Common myeloid progenitor, CD34-positive (primary cell): ENCODE results near the gene B3GALT5.

ENCODE experiments used
- CTCF ChIA-PET: fragments of 350-600 bp; sonication (Branson Sonifier 250); formaldehyde crosslinking; loops from one replicate; lab custom pipeline; 2021; ENCODE audit warnings: antibody characterized with exemption; lab: Charles Lee
- POLR2A ChIA-PET: fragments of 350-600 bp; sonication (Branson Sonifier 250); formaldehyde crosslinking; loops from one replicate; lab custom pipeline; 2021; ENCODE audit warnings: antibody characterized with exemption; lab: Charles Lee
- DNase-seq, 3 donors: peaks; one replicate each; pipeline versions ENCODE4 v3.0.0 to v3.0.0-alpha.2; 2013
- H3K27ac ChIP-seq, 2 experiments: 1 replicate in 1 of 2; 2 replicates in 1 of 2; pipeline ENCODE4 v1.7.0; 2013; ENCODE audit warnings: inconsistent platforms in 2 of 2, low read length in 2 of 2, mild to moderate bottlenecking in 2 of 2, low read depth in 1 of 2, moderate library complexity in 1 of 2; ENCODE audit not compliant: severe bottlenecking in 2 of 2, insufficient read depth in 1 of 2, poor library complexity in 1 of 2
- H3K27me3 ChIP-seq, 5 experiments: replicated peaks in 2 of 5; 1 replicate in 3 of 5; 2 replicates in 2 of 5; pipeline versions ENCODE4 v1.6.1 to v1.7.0; 2013; ENCODE audit warnings: low read length in 4 of 5, mild to moderate bottlenecking in 2 of 5, moderate library complexity in 2 of 5, inconsistent platforms in 1 of 5; ENCODE audit not compliant: insufficient read depth in 5 of 5, control insufficient read depth in 4 of 5
- H3K36me3 ChIP-seq, 4 experiments: 1 replicate in 2 of 4; 2 replicates in 2 of 4; pipeline versions ENCODE4 v1.6.1 to v1.7.0; 2013; ENCODE audit warnings: low read length in 3 of 4, control low read depth in 1 of 4, mild to moderate bottlenecking in 1 of 4; ENCODE audit not compliant: control insufficient read depth in 4 of 4, insufficient read depth in 4 of 4
- H3K4me1 ChIP-seq, 4 experiments: 1 replicate in 3 of 4; 2 replicates in 1 of 4; pipeline versions ENCODE4 v1.6.1 to v1.7.1; 2013; ENCODE audit warnings: low read length in 3 of 4, mild to moderate bottlenecking in 3 of 4, control low read depth in 1 of 4, inconsistent platforms in 1 of 4, moderate library complexity in 1 of 4; ENCODE audit not compliant: control insufficient read depth in 4 of 4, insufficient read depth in 4 of 4; ENCODE audit errors: control extremely low read depth in 1 of 4
- H3K4me3 ChIP-seq, 7 experiments: 1 replicate in 4 of 7; 2 replicates in 3 of 7; pipeline versions ENCODE4 v1.5.1 to v1.7.0; 2013; ENCODE audit warnings: mild to moderate bottlenecking in 7 of 7, low read length in 6 of 7, moderate library complexity in 6 of 7, inconsistent platforms in 2 of 7, low read depth in 2 of 7, control low read depth in 1 of 7; ENCODE audit not compliant: insufficient read depth in 4 of 7, control insufficient read depth in 1 of 7; ENCODE audit errors: extremely low read depth in 1 of 7
- H3K9me3 ChIP-seq, 5 experiments: 1 replicate in 4 of 5; 2 replicates in 1 of 5; pipeline versions ENCODE4 v1.6.1 to v1.7.1; 2013; ENCODE audit warnings: low read length in 4 of 5, mild to moderate bottlenecking in 2 of 5, inconsistent platforms in 1 of 5, low read depth in 1 of 5, moderate library complexity in 1 of 5; ENCODE audit not compliant: control insufficient read depth in 4 of 5, insufficient read depth in 2 of 5; ENCODE audit errors: control extremely low read depth in 1 of 5
- WGBS: methylation state at CpG from one replicate; pipeline ENCODE4 v1.1.5; 2013; ENCODE audit not compliant: insufficient coverage; 5-methylcytosine and 5-hydroxymethylcytosine counted together

B3GALT5 gene

DNA sequence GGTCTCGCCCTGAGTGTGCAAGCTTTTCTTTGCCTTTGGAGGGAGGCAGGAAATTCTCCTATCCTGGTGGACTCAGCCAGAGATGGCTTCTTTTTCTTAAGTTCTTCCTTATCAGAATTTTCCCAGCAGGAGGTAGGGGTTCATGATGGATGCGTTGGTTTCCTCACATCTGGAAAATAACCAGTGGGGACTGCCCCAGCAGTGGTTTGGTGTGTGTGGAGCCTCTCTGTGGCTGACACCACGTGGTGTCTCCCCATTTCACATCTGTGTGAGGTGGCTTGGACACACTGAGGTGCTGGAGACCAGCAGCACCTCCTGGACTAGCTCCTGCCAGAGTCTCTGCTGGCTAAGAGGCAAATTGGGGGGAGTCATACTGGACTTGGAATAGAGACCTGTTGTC, 32.6 kb downstream of the B3GALT5 start:
- H3K27ac ChIP-seq: no peak overlapping the region
- no peaks in the 10 kb centered on the region for H3K36me3 ChIP-seq
- CTCF ChIA-PET: no interaction called here
- WGBS: 71% methylated on average over 1 of the region's 3 CpGs
- POLR2A ChIA-PET: no interaction called here
- H3K4me1 ChIP-seq: no peaks in the 10 kb centered on the region
- no peak overlapping the region for H3K4me3 ChIP-seq
- H3K27me3 ChIP-seq: peaks cover 0 to 49% (median 5%) of the 10 kb centered on the region in 5 experiments
- no peak for DNase-seq
- H3K9me3 ChIP-seq: no peaks in the 10 kb centered on the region

DNA sequence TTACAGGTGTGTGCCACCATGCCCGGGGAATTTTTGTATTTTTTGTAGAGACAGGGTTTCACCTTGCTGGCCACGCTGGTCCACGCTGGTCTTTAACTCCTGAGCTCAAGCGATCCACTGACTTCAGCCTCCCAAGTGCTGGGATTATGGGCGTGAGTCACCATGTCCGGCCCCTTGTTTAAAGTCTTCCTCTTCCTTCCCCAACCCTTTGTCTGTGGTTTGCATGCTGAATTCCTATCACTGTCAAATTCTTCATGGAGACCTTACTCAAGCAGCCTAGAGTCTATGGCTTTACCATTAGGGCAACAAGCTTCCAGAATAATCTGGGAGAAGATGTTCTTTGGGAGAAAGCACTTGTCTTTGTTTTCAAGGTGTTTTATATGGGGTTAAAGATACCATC, 34.7 kb downstream of the B3GALT5 start:
- ChIA-PET CTCF (no interaction called here), POLR2A (no interaction called here)
- H3K4me3 ChIP-seq: no peak overlapping the region
- no peaks in the 10 kb centered on the region for H3K4me1 ChIP-seq
- no peak overlapping the region for H3K27ac ChIP-seq
- DNase-seq: no peak
- WGBS: 55% methylated on average over 4 of the region's 6 CpGs
- no peaks in the 10 kb centered on the region for H3K36me3 ChIP-seq
- peaks cover 0 to 40% (median 0%) of the 10 kb centered on the region in 5 experiments for H3K27me3 ChIP-seq
- H3K9me3 ChIP-seq: peaks cover 0 to 3% (median 0%) of the 10 kb centered on the region in 5 experiments

DNA sequence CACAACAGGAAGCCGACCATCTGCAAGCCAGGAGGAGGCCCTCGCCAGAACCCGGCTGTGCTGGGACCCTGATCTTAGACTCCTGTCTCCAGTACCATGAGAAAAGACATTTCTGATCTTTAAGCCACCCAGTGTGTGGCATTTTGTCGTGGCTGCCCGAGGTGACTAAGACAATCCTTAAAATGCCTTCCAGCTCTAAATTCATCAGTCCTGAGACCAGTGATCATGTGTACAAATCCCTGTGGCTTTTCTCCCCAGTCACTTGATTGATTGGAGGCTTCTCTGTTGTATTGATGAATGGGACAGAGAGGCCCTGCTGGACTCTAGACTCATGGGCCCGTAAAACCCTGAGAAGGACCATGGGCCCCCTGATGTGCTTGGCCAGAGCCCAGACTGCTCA, 36.1 kb downstream of the B3GALT5 start:
- H3K27me3 ChIP-seq: peaks cover 0 to 28% (median 2%) of the 10 kb centered on the region in 5 experiments
- no peak for DNase-seq
- H3K36me3 ChIP-seq: no peaks in the 10 kb centered on the region
- ChIA-PET CTCF (no interaction called here), POLR2A (no interaction called here)
- no peaks in the 10 kb centered on the region for H3K4me1 ChIP-seq
- WGBS: 97% methylated on average over 6 of the region's 6 CpGs
- no peak overlapping the region for H3K4me3 ChIP-seq
- no peak overlapping the region for H3K27ac ChIP-seq
- peaks cover 0 to 11% (median 4%) of the 10 kb centered on the region in 5 experiments for H3K9me3 ChIP-seq

DNA sequence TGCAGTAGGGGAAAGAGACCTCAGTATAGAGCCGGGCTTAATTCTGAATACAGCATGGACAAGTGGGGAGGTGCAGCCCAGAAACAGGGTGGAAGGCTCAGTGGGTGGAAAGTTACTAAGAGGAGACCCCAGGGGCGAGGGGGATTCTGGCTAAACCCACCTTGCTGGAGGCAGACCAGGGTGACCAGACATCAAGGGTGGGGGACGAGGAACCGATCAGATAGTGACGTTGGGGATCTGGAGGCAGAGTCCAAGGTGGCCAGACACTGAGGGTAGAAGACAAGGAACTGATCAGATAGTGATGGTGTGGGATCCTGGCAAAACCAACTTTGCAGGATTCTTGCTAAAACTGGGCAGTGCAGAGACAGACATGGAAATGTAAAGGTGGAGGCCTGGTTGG, 36.8 kb downstream of the B3GALT5 start:
- CTCF ChIA-PET: no interaction called here
- H3K36me3 ChIP-seq: no peaks in the 10 kb centered on the region
- no peak overlapping the region for H3K27ac ChIP-seq
- peaks cover 0 to 13% (median 4%) of the 10 kb centered on the region in 5 experiments for H3K9me3 ChIP-seq
- peaks cover 0 to 26% (median 2%) of the 10 kb centered on the region in 5 experiments for H3K27me3 ChIP-seq
- POLR2A ChIA-PET: no interaction called here
- 95% methylated on average over 5 of the region's 5 CpGs for WGBS
- no peaks in the 10 kb centered on the region for H3K4me1 ChIP-seq
- no peak for DNase-seq
- H3K4me3 ChIP-seq: no peak overlapping the region

DNA sequence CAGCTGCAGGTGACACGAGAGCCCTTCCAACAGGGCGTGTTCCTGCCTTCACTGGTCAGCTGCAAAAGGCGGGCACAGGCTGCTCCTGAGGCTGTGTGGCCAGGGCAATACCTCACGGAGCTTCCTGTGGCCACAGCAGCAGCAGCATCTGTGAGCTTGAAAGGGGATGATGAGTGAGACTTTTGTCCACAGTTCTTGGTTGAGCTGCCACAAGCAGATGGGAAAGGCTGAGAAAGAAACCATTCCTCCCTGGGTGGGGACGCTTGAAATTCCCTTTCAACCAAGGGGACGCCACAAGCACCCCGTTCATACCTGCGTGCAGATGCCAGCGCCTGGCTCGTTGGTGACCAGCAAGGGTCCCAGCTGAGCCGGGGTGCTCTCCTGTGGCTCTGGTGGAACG, 37.6 kb downstream of the B3GALT5 start:
- ChIA-PET CTCF (no interaction called here), POLR2A (no interaction called here)
- Histone ChIP-seq H3K4me3 (no peak overlapping the region), H3K27ac (no peak overlapping the region), H3K36me3 (no peaks in the 10 kb centered on the region), H3K27me3 (peaks cover 0 to 19% (median 2%) of the 10 kb centered on the region in 5 experiments), H3K4me1 (no peaks in the 10 kb centered on the region), H3K9me3 (peaks cover 0 to 13% (median 5%) of the 10 kb centered on the region in 5 experiments)
- DNase-seq: no peak
- 95% methylated on average over 6 of the region's 12 CpGs for WGBS

DNA sequence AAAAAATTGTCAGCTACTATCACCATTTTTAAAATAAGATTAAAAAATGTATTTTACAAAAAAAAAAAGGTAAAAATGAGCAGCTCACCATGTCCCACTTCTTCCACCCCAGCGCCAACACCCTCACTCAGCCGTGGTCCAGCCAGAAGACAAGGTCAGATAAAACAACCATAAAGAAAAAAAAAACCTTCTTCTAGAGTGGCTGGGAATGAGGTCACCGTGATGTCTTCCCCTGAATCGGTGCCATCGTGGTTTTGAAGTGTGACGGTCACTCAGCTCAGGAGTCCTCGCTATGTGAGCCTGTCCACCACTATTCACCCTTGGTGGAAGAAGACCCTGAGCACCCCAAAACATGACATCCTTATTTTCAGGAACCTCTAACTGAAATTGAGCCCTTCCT, 38.1 kb downstream of the B3GALT5 start:
- no peak overlapping the region for H3K27ac ChIP-seq
- no peaks in the 10 kb centered on the region for H3K4me1 ChIP-seq
- 92% methylated on average over 5 of the region's 7 CpGs for WGBS
- POLR2A ChIA-PET: no interaction called here
- peaks cover 0 to 13% (median 5%) of the 10 kb centered on the region in 5 experiments for H3K9me3 ChIP-seq
- H3K4me3 ChIP-seq: no peak overlapping the region
- H3K36me3 ChIP-seq: no peaks in the 10 kb centered on the region
- peaks cover 0 to 14% (median 2%) of the 10 kb centered on the region in 5 experiments for H3K27me3 ChIP-seq
- CTCF ChIA-PET: no interaction called here
- no peak for DNase-seq

DNA sequence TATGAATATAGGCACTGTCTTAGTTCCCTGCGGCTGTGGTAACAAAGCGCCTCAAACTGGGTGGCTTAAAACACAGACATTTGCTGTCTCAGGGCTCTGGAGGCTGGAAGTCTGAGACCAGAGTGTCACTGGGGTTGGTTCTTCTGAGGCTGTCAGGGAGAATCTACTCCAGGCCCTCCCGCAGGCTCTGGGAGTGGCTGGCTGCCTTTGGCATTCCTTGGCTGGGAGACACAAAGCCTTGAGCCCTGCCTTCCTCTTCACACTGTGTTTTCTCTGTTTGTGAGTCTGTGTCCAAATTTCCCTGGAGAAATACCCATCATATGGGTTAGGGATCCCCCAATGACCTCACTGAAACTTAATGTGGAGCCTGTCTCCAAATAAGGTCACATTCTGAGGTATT, 38.5 kb downstream of the B3GALT5 start:
- 83% methylated on average over 3 of the region's 3 CpGs for WGBS
- POLR2A ChIA-PET: no interaction called here
- DNase-seq: no peak
- Histone ChIP-seq H3K4me1 (no peaks in the 10 kb centered on the region), H3K9me3 (peaks cover 0 to 13% (median 5%) of the 10 kb centered on the region in 5 experiments), H3K27me3 (peaks cover 0 to 12% (median 0%) of the 10 kb centered on the region in 5 experiments), H3K36me3 (no peaks in the 10 kb centered on the region), H3K4me3 (no peak overlapping the region), H3K27ac (no peak overlapping the region)
- CTCF ChIA-PET: no interaction called here
